EL (cell line): ENCODE data around the gene RSAD1.

ENCODE experiments used
- DNase-seq: peaks from one replicate; pipeline ENCODE4 v3.0.0-alpha.2; 2016

The RSAD1 gene

GRCh38 chr17:50478391-50479381 lies at the start of gene RSAD1:
TSS of gene RSAD1 (plus strand) at chr17:50478860. CDS start at chr17:50478885, 25 bp downstream.
- DNase-seq: peak; percentile 91

DNA sequence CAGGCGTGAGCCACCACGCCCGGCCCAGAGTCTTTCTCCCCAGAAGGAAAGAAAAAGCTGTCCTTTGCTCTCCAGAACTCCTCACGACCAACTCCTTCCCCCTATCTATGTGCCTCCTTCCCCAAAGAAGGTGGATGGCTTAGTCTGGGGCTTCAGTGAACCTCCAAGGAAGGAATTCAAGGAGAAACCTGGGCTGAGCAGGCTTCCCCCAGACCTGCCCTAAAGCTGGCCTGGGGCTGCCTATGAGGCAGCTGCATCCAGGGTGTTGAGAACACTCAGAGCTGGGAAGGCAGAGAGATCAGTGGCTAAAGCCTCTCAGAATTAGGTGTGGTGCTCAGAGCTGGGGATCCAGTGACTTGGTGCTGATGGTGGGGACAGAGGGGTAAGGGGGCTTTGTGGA lies 48.9 kb upstream of the RSAD1 start:
- no peak for DNase-seq

GRCh38 chr17:50430821-50431618 lies 47.6 kb upstream of the RSAD1 start:
- no peak for DNase-seq

GRCh38 chr17:50432125-50432762 lies 46.4 kb upstream of the RSAD1 start:
- no peak for DNase-seq

DNA sequence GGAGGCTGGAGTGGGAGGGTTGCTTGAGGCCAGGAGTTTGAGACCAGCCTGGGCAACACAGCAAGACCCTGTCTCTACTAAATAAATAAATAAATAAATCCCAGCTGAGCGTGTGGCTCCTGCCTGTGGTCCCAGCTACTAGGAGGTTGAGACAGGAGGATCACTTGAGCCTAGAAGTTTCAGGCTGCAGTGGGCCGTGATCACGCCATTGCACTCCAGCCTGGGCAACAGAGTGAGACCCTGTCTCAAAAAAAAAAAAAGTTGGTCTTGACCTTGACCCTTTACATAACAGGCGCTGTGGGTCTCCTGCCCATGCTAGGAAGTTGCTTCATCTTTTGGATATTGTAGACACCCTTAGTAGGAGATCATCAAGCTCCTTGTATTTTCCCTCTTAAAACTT lies 41.3 kb upstream of the RSAD1 start:
- no peak for DNase-seq

GRCh38 chr17:50439008-50439407 lies 39.7 kb upstream of the RSAD1 start:
- DNase-seq: no peak

DNA sequence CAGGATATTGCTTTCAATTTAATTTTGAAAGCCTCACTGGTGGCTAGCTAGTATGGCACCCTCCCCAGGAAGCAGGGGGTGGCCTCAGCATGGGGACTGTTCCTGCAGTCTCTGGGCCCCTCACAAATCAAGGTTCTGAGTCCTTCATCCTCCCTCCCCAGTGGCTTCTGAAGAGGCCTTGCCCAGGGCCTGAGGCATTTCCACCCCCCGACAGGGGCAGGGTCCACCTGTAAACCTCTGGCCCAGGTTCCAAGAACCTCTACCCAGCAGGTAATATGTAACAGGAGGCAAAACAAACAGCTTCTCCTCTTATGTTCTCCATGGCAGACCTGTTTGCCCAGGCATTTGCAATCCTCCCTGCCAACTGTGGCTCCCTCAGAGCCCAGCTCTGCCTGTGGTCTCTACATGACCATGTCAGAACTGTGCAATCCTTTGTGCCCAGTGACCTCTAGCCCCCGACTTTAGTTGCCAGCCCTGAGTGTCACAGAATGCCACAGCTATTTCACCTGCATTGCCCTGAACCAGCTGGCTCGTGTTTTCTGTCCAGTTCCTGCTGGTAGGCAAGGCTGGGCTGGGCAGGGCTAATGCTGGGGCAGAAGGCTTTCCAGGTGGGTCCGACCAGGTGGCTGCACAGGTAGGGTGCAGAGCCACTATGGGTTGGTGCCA lies 38.4 kb upstream of the RSAD1 start:
- DNase-seq: no peak

- no peak for DNase-seq
Observed at GRCh38 chr17:50440838-50441829, 37.5 kb upstream of the RSAD1 start.

DNA sequence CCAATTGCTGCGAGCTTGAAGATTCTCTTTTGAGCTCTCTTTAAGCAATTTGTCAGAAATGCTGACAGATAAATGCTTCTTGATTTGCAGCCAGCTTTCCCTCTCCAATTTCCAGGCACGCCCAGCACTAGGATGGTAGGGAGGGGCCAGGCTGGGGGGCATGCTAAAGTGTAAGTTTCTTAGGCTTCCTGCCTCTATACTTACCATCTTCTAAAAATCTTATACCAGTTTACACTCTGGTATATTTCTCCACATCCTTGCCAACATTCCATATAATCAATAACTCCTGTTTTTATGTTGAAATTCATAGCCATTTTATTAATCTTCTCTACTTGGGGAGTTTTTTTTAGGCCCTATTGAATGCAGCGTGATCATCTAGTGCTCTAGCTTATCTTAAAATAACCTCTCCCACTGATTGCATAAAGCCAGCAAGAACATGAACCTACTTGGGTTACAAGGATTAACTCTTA lies 35.1 kb upstream of the RSAD1 start:
- no peak for DNase-seq

- DNase-seq: no peak
Observed at GRCh38 chr17:50444841-50445715, 33.6 kb upstream of the RSAD1 start.

DNA sequence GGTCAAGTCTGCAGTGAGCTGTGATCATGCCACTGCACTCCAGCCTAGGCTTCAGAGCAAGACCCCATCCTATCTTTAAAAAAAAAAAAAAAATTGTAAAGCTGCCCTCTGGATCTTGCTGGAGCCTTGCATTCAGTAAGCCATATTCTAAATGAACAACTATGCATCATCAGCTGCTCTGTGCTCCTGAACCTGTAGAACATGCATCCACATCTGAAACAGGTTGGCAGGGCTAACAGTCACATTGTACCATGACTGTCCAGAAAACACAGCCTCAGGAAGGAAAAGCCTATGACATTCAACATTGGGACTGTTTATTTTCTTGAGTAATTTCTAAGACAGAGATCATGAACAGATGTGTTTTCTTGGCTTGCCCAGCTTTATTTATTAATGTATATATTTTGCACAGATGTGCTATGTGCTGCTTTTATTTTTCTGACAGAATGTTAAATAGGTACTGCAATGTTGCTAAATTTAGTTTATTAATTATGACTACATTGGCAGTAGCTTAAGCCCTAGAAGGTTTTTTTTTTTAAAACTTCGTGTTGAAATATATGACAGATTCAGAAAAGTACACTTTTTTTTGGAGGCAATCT lies 32.8 kb upstream of the RSAD1 start:
- DNase-seq: no peak

DNA sequence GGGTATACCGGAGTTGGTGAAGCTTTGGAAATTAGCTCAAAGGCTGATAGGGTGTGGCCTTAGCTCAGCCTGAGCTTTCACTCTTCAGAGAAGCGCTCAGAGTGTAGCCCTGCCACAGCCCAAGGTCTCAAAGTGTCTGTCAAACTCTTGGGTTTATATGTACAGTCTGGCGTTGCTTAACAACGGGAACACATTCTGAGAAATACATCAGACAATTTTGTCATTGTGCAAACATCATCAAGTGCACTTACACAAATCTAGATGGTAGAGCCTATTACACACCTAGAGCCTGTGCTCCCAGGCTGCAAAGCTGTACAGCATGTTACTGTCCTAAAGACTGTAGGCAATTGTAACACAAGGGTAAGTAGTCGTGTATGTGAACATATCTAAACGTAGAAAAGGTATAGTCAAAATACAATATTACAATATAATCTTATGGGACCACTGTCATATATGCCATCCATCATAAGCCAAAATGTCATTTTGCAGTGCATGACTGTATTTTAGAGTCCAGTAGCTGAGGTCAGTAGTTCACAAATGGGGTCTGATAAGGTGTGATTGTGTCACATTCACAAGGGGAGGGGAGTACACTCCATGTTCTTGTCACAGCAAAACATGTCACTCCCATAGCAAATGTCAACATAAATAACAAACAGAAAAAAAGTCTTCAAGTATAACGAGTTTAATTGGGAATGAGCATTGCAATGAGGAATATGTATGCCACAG lies 30.6 kb upstream of the RSAD1 start:
- DNase-seq: no peak

DNA sequence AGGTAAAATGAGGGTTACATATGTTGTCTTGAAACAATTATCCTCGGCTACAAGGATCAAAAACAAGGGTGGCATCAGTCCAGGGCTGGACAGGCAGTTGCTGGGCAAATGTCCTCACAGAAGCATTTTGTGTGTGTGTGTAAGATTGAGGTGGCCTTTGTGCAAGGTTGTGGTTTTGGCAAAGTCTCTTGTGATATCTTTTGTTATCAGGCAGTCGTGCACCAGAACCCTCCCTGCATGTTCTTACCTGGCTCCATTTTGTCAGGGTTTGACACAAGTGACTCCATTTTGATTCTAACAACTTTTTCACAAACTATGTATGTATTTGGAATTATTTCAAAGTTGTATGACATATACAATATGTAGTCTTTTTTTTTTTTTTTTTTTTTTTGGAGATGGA lies 30.0 kb upstream of the RSAD1 start:
- DNase-seq: no peak

GRCh38 chr17:50451943-50452629 lies 26.6 kb upstream of the RSAD1 start:
- no peak for DNase-seq

- peak; percentile 49 for DNase-seq
Observed at GRCh38 chr17:50452630-50453300, 25.9 kb upstream of the RSAD1 start.

- no peak for DNase-seq
Observed at GRCh38 chr17:50453901-50454300, 24.8 kb upstream of the RSAD1 start.

DNA sequence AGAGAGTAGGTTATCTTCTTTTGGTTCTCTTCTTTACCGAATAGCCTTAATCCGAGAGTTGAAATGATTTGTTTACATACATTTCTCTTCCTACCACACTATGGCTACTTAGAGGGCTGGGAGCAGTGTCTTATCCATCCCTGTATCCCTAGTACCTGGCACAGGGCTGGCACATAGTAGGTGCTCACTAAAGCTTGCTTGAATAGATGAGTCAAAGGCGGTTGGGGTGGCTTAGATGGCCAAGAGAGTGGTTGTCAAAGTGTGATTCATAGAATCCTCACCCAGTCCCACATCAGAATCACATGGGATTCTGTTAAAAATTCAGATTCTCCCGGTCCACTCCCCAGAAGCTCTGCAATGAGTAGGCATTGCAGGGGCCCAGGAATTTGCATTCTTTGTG lies 21.0 kb upstream of the RSAD1 start:
- DNase-seq: no peak

DNA sequence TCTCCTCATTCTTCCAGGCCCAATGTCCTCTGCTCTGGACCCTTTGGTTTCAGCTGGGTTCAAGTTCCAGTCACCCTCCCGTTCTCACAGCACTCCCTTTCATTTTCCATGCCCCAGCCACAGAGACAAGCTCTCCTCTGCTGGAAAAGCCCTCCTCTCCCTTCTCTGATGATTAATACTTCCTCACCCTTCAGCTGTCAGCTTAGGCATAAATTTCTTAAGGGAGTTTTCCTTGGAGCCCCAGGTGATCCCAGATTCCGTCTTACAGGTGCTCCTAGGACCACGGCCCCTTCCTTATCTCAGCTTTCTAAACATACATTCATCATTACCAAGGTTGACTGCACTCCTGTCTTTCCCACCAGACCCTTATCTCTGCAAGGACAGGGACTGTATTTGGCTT lies 20.4 kb upstream of the RSAD1 start:
- DNase-seq: no peak
